Activated CD4-positive, alpha-beta memory T cell treated with anti-CD3 and anti-CD28 coated beads, Interleukin-2, amount 10 ng/mL, durations not matched to agents 7 days and 5 days (primary cell): ENCODE data around the gene FADS2. TPM values are rescaled to one million over a fixed set of nuclear protein-coding genes. Genes with fewer than 3 reads are reported as not detected.
A peak's percentile ranks its signal among the peaks of the same experiment; 100 is the strongest.

Source experiments
- CTCF ChIA-PET: fragments of 350-600 bp; sonication (Branson Sonifier 250); formaldehyde crosslinking; loops from one replicate; lab custom pipeline; 2021; ENCODE audit warnings: antibody characterized with exemption, inconsistent platforms; lab: Charles Lee
- POLR2A ChIA-PET: fragments of 350-600 bp; sonication (Branson Sonifier 250); formaldehyde crosslinking; loops from one replicate; lab custom pipeline; 2021; ENCODE audit warnings: antibody characterized with exemption; lab: Charles Lee
- DNase-seq: peaks from one replicate; pipeline ENCODE4 v3.0.0-alpha.2; 2020
- H3K27ac Mint-ChIP-seq: one replicate; pipeline ENCODE4 v1.8.0; 2021; ENCODE audit warnings: mild to moderate bottlenecking, mixed read lengths
- H3K27me3 Mint-ChIP-seq: one replicate; pipeline ENCODE4 v1.8.0; 2021; ENCODE audit warnings: mixed read lengths
- H3K36me3 Mint-ChIP-seq: one replicate; pipeline ENCODE4 v1.8.0; 2021; ENCODE audit warnings: low read depth, mixed read lengths
- H3K4me1 Mint-ChIP-seq: one replicate; pipeline ENCODE4 v1.8.0; 2021; ENCODE audit warnings: mixed read lengths
- H3K4me3 Mint-ChIP-seq: one replicate; pipeline ENCODE4 v1.8.0; 2021; ENCODE audit warnings: mild to moderate bottlenecking, mixed read lengths
- H3K9me3 Mint-ChIP-seq: one replicate; pipeline ENCODE4 v1.8.0; 2021; ENCODE audit warnings: mixed read lengths
- total RNA-seq, 2 experiments: library from RNA; stranded (reverse); gene quantifications; one replicate each; pipeline ENCODE4 v1.2.3, GENCODE V29; 2021

The FADS2 gene
- total RNA-seq, 2 experiments from 2014 or later: 251 to 253 TPM

GRCh38 chr11:61814958-61815789 lies 12.9 kb upstream of the FADS2 start:
- Mint-ChIP-seq H3K27me3 (peaks cover 11% of the 10 kb centered on the region), H3K4me3 (peak overlapping the region; percentile 97), H3K4me1 (peaks cover 11% of the 10 kb centered on the region), H3K36me3 (peaks cover 44% of the 10 kb centered on the region), H3K27ac (peak overlapping the region; percentile 83), H3K9me3 (no peaks in the 10 kb centered on the region)
- POLR2A ChIA-PET: interaction anchor here (1.0 to 7.1 kb wide), 18 partner anchors 9 to 481 kb away, joined by 3 to 81 read pairs (median 6); partner anchors contain the start of genes FADS2, FEN1, FTH1 and INCENP
- peak; percentile 71 for DNase-seq
- CTCF ChIA-PET: interaction anchor here (0.7 to 6.5 kb wide), 11 partner anchors 11 to 267 kb away, joined by 3 to 81 read pairs (median 4); partner anchors contain the start of gene FADS2

DNA sequence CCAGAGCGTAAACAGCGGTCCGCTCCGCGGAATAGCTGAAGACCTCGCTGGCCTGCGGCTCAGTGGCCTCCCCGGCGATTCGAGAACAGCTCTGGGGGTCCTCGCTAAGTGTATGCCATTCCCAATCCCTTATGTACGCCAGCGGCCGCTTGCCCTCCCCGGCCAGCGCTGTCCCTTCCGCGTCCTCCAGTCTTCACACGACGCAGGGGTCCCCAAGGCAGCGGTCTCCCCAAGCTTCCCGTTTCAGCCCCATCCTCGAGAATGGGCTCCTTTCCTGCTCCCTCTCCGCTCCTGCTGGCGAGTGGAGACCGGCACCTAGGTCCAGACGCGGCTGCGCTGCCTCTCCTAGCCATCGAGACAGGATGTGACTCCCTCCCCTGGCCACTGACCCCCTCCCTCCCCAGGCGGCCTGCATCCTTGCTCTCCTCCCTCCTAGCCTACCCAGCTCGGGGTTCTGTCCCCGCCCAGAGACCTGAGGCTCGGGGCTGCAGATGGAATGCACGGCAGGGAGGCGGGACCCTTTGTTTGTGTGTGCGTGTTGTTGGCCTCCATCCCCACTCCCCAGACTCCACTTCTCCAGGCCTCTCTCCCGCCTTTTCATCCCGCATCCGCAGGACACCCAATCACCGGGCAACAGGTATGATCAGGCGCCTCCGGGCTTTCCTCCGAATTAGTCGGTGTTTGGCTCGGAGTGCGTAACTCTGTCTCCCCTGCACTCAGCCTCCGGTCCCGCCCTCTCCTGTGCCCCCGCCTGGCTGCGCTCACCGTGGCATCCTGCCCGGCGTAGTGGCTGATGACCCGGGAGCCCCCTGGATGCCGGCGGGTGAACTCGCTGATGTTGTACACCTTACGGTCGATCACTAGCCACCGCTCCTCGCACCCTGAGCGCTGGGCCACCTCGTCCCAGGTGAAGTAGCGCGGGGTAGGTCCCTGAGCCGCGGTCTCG lies 12.0 kb upstream of the FADS2 start:
- H3K27ac Mint-ChIP-seq: peak overlapping the region; percentile 83
- peak overlapping the region; percentile 97 for H3K4me3 Mint-ChIP-seq
- peaks cover 38% of the 10 kb centered on the region for H3K36me3 Mint-ChIP-seq
- H3K27me3 Mint-ChIP-seq: peaks cover 11% of the 10 kb centered on the region
- no peaks in the 10 kb centered on the region for H3K9me3 Mint-ChIP-seq
- peaks cover 11% of the 10 kb centered on the region for H3K4me1 Mint-ChIP-seq
- ChIA-PET POLR2A (interaction anchor here (0.6 to 7.1 kb wide), 17 partner anchors 8 to 482 kb away, joined by 3 to 81 read pairs (median 5); partner anchors contain the start of genes FADS2, FEN1, FTH1 and TMEM258), CTCF (interaction anchor here (0.7 to 6.5 kb wide), 10 partner anchors 11 to 266 kb away, joined by 3 to 81 read pairs (median 4); partner anchors contain the start of gene FADS2)
- peak; percentile 73 for DNase-seq

DNA sequence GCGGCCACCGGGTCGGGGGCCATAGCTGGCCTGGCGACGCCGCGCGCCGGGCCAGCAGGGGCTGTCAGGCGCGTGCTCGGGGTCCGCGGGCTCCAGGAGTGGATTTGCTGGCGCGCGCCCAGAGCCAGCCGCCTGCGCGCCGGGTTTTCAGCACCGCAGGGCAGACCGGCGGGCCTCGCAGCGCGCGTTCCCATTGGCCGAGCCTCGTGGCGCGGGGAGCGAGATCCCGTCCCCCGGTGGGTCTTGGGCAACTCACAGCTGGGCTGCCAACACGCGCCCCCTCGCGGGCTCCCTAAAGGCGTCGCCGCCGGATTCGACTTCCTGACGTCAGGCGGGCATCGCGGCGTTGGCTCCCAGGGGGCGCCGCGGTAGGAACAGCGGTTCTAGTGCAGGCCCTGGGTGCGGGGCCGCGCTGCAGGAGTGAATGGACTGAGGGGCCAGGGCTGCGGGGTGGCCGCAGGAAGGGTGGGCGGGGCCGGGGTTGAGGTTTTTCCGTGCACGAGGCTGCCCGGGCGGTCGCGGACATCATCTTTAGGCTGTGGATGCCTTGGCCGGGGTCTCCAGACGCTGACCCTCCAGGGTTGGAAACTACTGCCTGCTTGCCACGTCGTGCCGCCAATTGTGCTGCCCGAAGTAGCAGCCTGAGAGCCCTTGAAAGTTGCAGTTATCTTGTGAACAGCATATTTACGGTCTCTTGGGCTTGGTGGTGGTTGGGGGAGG lies 11.2 kb upstream of the FADS2 start, which contains the start of gene FADS1:
Gene FADS1, minus strand, starts transcription at position 268 of the 720 bp plus-strand sequence. Its CDS starts 74 bp downstream, at position 194.
- ChIA-PET POLR2A (interaction anchor here (0.6 to 7.1 kb wide), 10 partner anchors 10 to 31 kb away, joined by 3 to 81 read pairs (median 14); partner anchors contain the start of genes FADS2, FEN1 and TMEM258), CTCF (interaction anchor here (0.8 to 6.5 kb wide), 4 partner anchors 10 to 20 kb away, joined by 3 to 81 read pairs (median 12); partner anchors contain the start of gene FADS2)
- peaks cover 11% of the 10 kb centered on the region for H3K4me1 Mint-ChIP-seq
- H3K9me3 Mint-ChIP-seq: no peaks in the 10 kb centered on the region
- peak within 1 kb of the TSS; percentile 97 for H3K4me3 Mint-ChIP-seq
- peak; percentile 88 for DNase-seq
- H3K36me3 Mint-ChIP-seq: peaks cover 35% of the 10 kb centered on the region
- peaks cover 11% of the 10 kb centered on the region for H3K27me3 Mint-ChIP-seq
- peak within 1 kb of the TSS; percentile 83 for H3K27ac Mint-ChIP-seq

GRCh38 chr11:61817471-61818202 lies 10.5 kb upstream of the FADS2 start:
- POLR2A ChIA-PET: interaction anchor here (0.8 to 7.1 kb wide), 8 partner anchors 10 to 25 kb away, joined by 3 to 81 read pairs (median 24); partner anchors contain the start of genes FADS2, FEN1 and TMEM258
- no peaks in the 10 kb centered on the region for H3K9me3 Mint-ChIP-seq
- H3K4me1 Mint-ChIP-seq: peaks cover 11% of the 10 kb centered on the region
- CTCF ChIA-PET: interaction anchor here (0.8 to 6.5 kb wide), 8 partner anchors 11 to 79 kb away, joined by 3 to 81 read pairs (median 3); partner anchors contain the start of gene FADS2
- peaks cover 28% of the 10 kb centered on the region for H3K36me3 Mint-ChIP-seq
- DNase-seq: no peak
- H3K27me3 Mint-ChIP-seq: peaks cover 11% of the 10 kb centered on the region
- peak overlapping the region; percentile 2 for H3K27ac Mint-ChIP-seq
- H3K4me3 Mint-ChIP-seq: peak overlapping the region; percentile 97

DNA sequence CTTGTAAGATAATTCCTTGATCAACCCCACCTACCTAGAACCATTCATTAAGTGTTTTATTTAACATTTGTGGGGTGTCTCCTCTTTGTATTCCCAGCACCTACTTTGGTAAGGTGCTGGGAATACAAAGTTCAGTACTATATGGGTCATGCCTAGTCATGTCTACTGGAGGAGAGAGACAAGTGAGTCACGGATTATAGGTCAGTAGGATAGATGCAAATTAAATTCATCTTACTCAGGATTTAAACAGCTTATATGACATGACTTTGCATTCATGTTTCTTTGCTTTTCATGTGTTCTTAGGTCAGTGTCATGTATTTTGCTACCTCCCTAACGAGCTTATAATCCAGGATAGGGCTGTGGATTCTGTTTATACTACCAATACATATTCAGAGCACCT lies 7.9 kb upstream of the FADS2 start:
- peaks cover 9% of the 10 kb centered on the region for H3K36me3 Mint-ChIP-seq
- no peak overlapping the region for H3K4me3 Mint-ChIP-seq
- POLR2A ChIA-PET: interaction anchor here (1.0 to 7.1 kb wide), 3 partner anchors 8 to 27 kb away, joined by 3 to 81 read pairs (median 3); partner anchors contain the start of genes FADS2, FEN1 and TMEM258

GRCh38 chr11:61826930-61827570 lies 1.1 kb upstream of the FADS2 start:
- POLR2A ChIA-PET: interaction anchor here (0.7 to 4.3 kb wide), 4 partner anchors 10 to 34 kb away, joined by 3 to 81 read pairs (median 29); partner anchors contain the start of genes FADS1, FEN1 and TMEM258
- CTCF ChIA-PET: interaction anchor here (5.0 kb wide), 1 partner anchor 12 kb away, joined by 22 read pairs; the partner anchor contains the start of gene FADS1
- H3K9me3 Mint-ChIP-seq: no peaks in the 10 kb centered on the region
- peaks cover 20% of the 10 kb centered on the region for H3K27me3 Mint-ChIP-seq
- peak overlapping the region; percentile 68 for H3K27ac Mint-ChIP-seq
- H3K4me3 Mint-ChIP-seq: peak overlapping the region; percentile 95
- H3K4me1 Mint-ChIP-seq: peaks cover 40% of the 10 kb centered on the region
- H3K36me3 Mint-ChIP-seq: peaks cover 42% of the 10 kb centered on the region
- no peak for DNase-seq

More for the DNA sequence above, 7.9 kb upstream of the FADS2 start:
- peaks cover 18% of the 10 kb centered on the region for H3K27me3 Mint-ChIP-seq
- H3K4me1 Mint-ChIP-seq: peaks cover 2% of the 10 kb centered on the region
- CTCF ChIA-PET: no interaction called here
- DNase-seq: no peak
- no peak overlapping the region for H3K27ac Mint-ChIP-seq
- H3K9me3 Mint-ChIP-seq: no peaks in the 10 kb centered on the region

- Mint-ChIP-seq H3K27ac (peak overlapping the region; percentile 91), H3K4me1 (peaks cover 51% of the 10 kb centered on the region), H3K4me3 (peak overlapping the region; percentile 95), H3K27me3 (peaks cover 19% of the 10 kb centered on the region), H3K9me3 (no peaks in the 10 kb centered on the region), H3K36me3 (peaks cover 45% of the 10 kb centered on the region)
- ChIA-PET POLR2A (interaction anchor here (1.6 to 4.3 kb wide), 6 partner anchors 11 to 133 kb away, joined by 4 to 81 read pairs (median 10); partner anchors contain the start of genes FADS1, FEN1 and TMEM258), CTCF (interaction anchor here (1.0 to 5.0 kb wide), 6 partner anchors 10 to 71 kb away, joined by 3 to 22 read pairs (median 4); partner anchors contain the start of genes FADS1, FEN1 and TMEM258)
- DNase-seq: no peak
Measured at GRCh38 chr11:61828379-61828628, 204 bp downstream of the FADS2 start.

GRCh38 chr11:61828629-61829407 lies 718 bp downstream of the FADS2 start:
- Mint-ChIP-seq H3K27ac (peak overlapping the region; percentile 91), H3K9me3 (no peaks in the 10 kb centered on the region), H3K4me3 (peak overlapping the region; percentile 95), H3K4me1 (peaks cover 56% of the 10 kb centered on the region), H3K36me3 (peaks cover 50% of the 10 kb centered on the region), H3K27me3 (peaks cover 19% of the 10 kb centered on the region)
- CTCF ChIA-PET: interaction anchor here (0.7 to 5.0 kb wide), 8 partner anchors 10 to 70 kb away, joined by 3 to 22 read pairs (median 4); partner anchors contain the start of genes FADS1, FEN1 and TMEM258
- POLR2A ChIA-PET: interaction anchor here (0.6 to 4.3 kb wide), 8 partner anchors 12 to 295 kb away, joined by 3 to 81 read pairs (median 4); partner anchors contain the start of genes FADS1, FEN1, FTH1 and INCENP
- peak; percentile 59 for DNase-seq

GRCh38 chr11:61829806-61830205 lies 1.7 kb downstream of the FADS2 start:
- Mint-ChIP-seq H3K4me1 (peaks cover 66% of the 10 kb centered on the region), H3K36me3 (peaks cover 57% of the 10 kb centered on the region), H3K9me3 (no peaks in the 10 kb centered on the region), H3K4me3 (peak overlapping the region; percentile 95), H3K27me3 (peaks cover 16% of the 10 kb centered on the region), H3K27ac (peak overlapping the region; percentile 91)
- no peak for DNase-seq
- POLR2A ChIA-PET: interaction anchor here (3.3 to 4.3 kb wide), 3 partner anchors 13 to 37 kb away, joined by 14 to 81 read pairs (median 44); partner anchors contain the start of genes FADS1, FEN1 and TMEM258
- CTCF ChIA-PET: interaction anchor here (0.8 to 5.0 kb wide), 4 partner anchors 11 to 32 kb away, joined by 3 to 22 read pairs (median 10); partner anchors contain the start of gene FADS1
